ENCODE results near the gene MIP. TPM values are rescaled to one million over a fixed set of nuclear protein-coding genes. Genes with fewer than 3 reads are reported as not detected.

Gene MIP
- total RNA-seq, 1 experiment from 2014 or later, result 0.17 TPM

- Histone ChIP-seq H3K18ac (ENCODE audit: insufficient read length, low read depth, low read length) (no peak overlapping the region), H2BK5ac (ENCODE audit: insufficient read length, low read length) (no peak overlapping the region), H3K9me3 (ENCODE audit: control insufficient read depth, low read depth, low read length) (no peaks in the 10 kb centered on the region), H4K5ac (ENCODE audit: insufficient read length, low read depth, low read length) (no peak overlapping the region), H4K20me1 (ENCODE audit: control insufficient read depth, insufficient read depth, insufficient read length) (no peaks in the 10 kb centered on the region), H3K27me3 (ENCODE audit: insufficient read depth, low read length) (no peaks in the 10 kb centered on the region), H3K4me1 (ENCODE audit: insufficient read depth, low read length) (no peaks in the 10 kb centered on the region; the same call in 1 of the 2 replicates), H3K14ac (ENCODE audit: insufficient read depth, low read length) (peak overlapping the region; percentile 94), H3K27ac (ENCODE audit: insufficient read length, low read depth, low read length) (no peak overlapping the region), H3K23ac (ENCODE audit: insufficient read length, low read depth, low read length) (no peak overlapping the region), H2AFZ (ENCODE audit: low read length) (no peak overlapping the region), H2BK12ac (ENCODE audit: insufficient read length, low read depth, low read length) (no peak overlapping the region), H4K8ac (replicated peaks; ENCODE audit: insufficient read length, low read depth, low read length) (no peak overlapping the region), H3K79me1 (ENCODE audit: insufficient read depth, low read depth, low read length, poor library complexity, severe bottlenecking) (no peaks in the 10 kb centered on the region), H3K4me2 (ENCODE audit: insufficient read depth, insufficient read length, low read length) (peak overlapping the region; percentile 85), H3K4ac (ENCODE audit: low read depth, low read length) (peak overlapping the region; percentile 59; the same call in 1 of the 2 replicates), H2AK5ac (ENCODE audit: insufficient read length, low read length) (no peak overlapping the region), H3K79me2 (ENCODE audit: insufficient read depth, low read length) (peaks cover 8% of the 10 kb centered on the region; the same call in 1 of the 2 replicates), H3K23me2 (ENCODE audit: insufficient read length, low read depth, low read length, poor library complexity, severe bottlenecking) (peaks cover 8% of the 10 kb centered on the region), H2BK15ac (ENCODE audit: low read depth, low read length) (no peak overlapping the region), H2BK120ac (ENCODE audit: low read depth, low read length, poor library complexity, severe bottlenecking) (no peak overlapping the region), H2BK20ac (ENCODE audit: low read depth, low read length, poor library complexity, severe bottlenecking) (no peak overlapping the region), H4K91ac (ENCODE audit: insufficient read length, low read depth, low read length) (peak overlapping the region; percentile 44), H3T11ph (ENCODE audit: low read length) (no peak overlapping the region), H3K9ac (ENCODE audit: extremely low read depth, insufficient read length, low read length) (peak overlapping the region; percentile 96), H3K56ac (ENCODE audit: insufficient read length, low read depth, low read length) (no peak overlapping the region)
- H3K27me3 Mint-ChIP-seq (ENCODE audit: low read depth), result no peaks in the 10 kb centered on the region
- peaks cover 8 to 12% of the 10 kb centered on the region in 2 experiments for H3K4me1 Mint-ChIP-seq
- H3K27ac Mint-ChIP-seq, result peak overlapping the region; percentile 94 to 99 (median 98)
- TF ChIP-seq CTCF (conservative IDR thresholded peaks at IDR 0.05), result no peak
- no CpG with 5 or more reads among the region's 19 CpGs for WGBS (ENCODE audit: extremely low coverage, insufficient read length, low lambda C conversion rate)
- H3K4me3 Mint-ChIP-seq, result peak overlapping the region; percentile 94
- no peaks in the 10 kb centered on the region for H3K9me3 Mint-ChIP-seq
- DNase-seq, result no peak
- peaks cover 10 to 47% (median 28%) of the 10 kb centered on the region in 3 experiments; a peak in 6 of 7 replicates for H3K36me3 Mint-ChIP-seq (ENCODE audit: insufficient read depth in 1 of 3, low read depth in 3 of 3)
These were observed 14.8 kb upstream of the MIP start for GRCh38 chr12:56469007-56469930.
